ENCODE results near the gene S100B.

- TF ChIP-seq CTCF (IDR thresholded peaks at IDR 0.05), result no peak
- no peak for TF ChIP-seq POLR2AphosphoS5 (IDR thresholded peaks at IDR 0.05)
- no peak for TF ChIP-seq POLR2A (IDR thresholded peaks at IDR 0.05)
These were observed 48.1 kb downstream of the S100B start for GRCh38 chr21:46556802-46557201.

Measured in breast epithelium (tissue), 3 donors.